GM19035 (cell line): ENCODE results near the gene C10orf67.

Source experiments
- ATAC-seq: cut with Tn5 transposase; IDR thresholded peaks from one replicate; pipeline ENCODE4 v1.9.1; 2021; ENCODE audit not compliant: unreplicated experiment

Gene C10orf67

GRCh38 chr10:23199768-23200511, 144.7 kb downstream of the C10orf67 start:
- no peak for ATAC-seq

- ATAC-seq = no peak
These were observed 145.4 kb downstream of the C10orf67 start for GRCh38 chr10:23198940-23199767.

GRCh38 chr10:23198610-23198939, 146.0 kb downstream of the C10orf67 start:
- no peak for ATAC-seq

GRCh38 chr10:23197416-23197861, 147.2 kb downstream of the C10orf67 start:
- no peak for ATAC-seq

- ATAC-seq = no peak
These were observed 147.7 kb downstream of the C10orf67 start for GRCh38 chr10:23196915-23197314.

GRCh38 chr10:23195846-23196600, 148.6 kb downstream of the C10orf67 start:
- no peak for ATAC-seq

- ATAC-seq = no peak
These were observed 149.4 kb downstream of the C10orf67 start for GRCh38 chr10:23194966-23195845.

GRCh38 chr10:23194471-23194965, 150.1 kb downstream of the C10orf67 start:
- no peak for ATAC-seq

GRCh38 chr10:23193435-23194074, 151.0 kb downstream of the C10orf67 start:
- ATAC-seq = no peak

GRCh38 chr10:23192712-23193434, 151.7 kb downstream of the C10orf67 start:
- no peak for ATAC-seq

GRCh38 chr10:23191764-23192711, 152.6 kb downstream of the C10orf67 start, which contains the start of gene PTF1A:
Gene PTF1A, plus strand, starts transcription at chr10:23192312. Its CDS starts 219 bp downstream, at chr10:23192531.
- no peak for ATAC-seq

GRCh38 chr10:23190872-23191763, 153.5 kb downstream of the C10orf67 start:
- no peak for ATAC-seq

GRCh38 chr10:23189024-23189423, 155.6 kb downstream of the C10orf67 start:
- ATAC-seq = no peak

GRCh38 chr10:23187155-23187554, 157.4 kb downstream of the C10orf67 start:
- ATAC-seq = no peak

- ATAC-seq = no peak
These were observed 157.9 kb downstream of the C10orf67 start for GRCh38 chr10:23186697-23187096.

- ATAC-seq = no peak
These were observed 158.4 kb downstream of the C10orf67 start for GRCh38 chr10:23186178-23186577.

- no peak for ATAC-seq
These were observed 169.6 kb downstream of the C10orf67 start for GRCh38 chr10:23174977-23175512.
